Mesendoderm (in vitro differentiated cells): Measurements from ENCODE around the gene TMC8.

Experiments
- DNase-seq: peaks from one replicate; pipeline ENCODE4 v3.0.0; 2013
- H2AK5ac ChIP-seq: 2 replicates; pipeline ENCODE4 v1.6.1; 2013; ENCODE audit warnings: low read length, inconsistent platforms
- H2BK120ac ChIP-seq: 2 replicates; pipeline ENCODE4 v1.6.1; 2013; ENCODE audit warnings: low read depth, mild to moderate bottlenecking, low read length, moderate library complexity, mixed read lengths
- H2BK15ac ChIP-seq: replicated peaks from 2 replicates; pipeline ENCODE4 v1.6.1; 2013; ENCODE audit warnings: low read depth, mild to moderate bottlenecking, moderate library complexity
- H2BK5ac ChIP-seq: 2 replicates; pipeline ENCODE4 v1.6.1; 2013; ENCODE audit warnings: low read length, inconsistent platforms
- H3K18ac ChIP-seq: 2 replicates; pipeline ENCODE4 v1.6.1; 2013; ENCODE audit warnings: mild to moderate bottlenecking, low read length, mixed read lengths
- H3K23ac ChIP-seq: one replicate; pipeline ENCODE4 v1.6.1; 2013; ENCODE audit warnings: low read length
- H3K27ac ChIP-seq: 2 replicates; pipeline ENCODE4 v1.5.1; 2013; ENCODE audit warnings: low read depth, mild to moderate bottlenecking, inconsistent platforms, low read length, moderate library complexity
- H3K27me3 ChIP-seq: 2 replicates; pipeline ENCODE4 v1.6.1; 2013; ENCODE audit warnings: low read length, control low read depth, mild to moderate bottlenecking, inconsistent platforms; ENCODE audit not compliant: insufficient read depth, poor library complexity
- H3K36me3 ChIP-seq: 2 replicates; pipeline ENCODE4 v1.6.1; 2013; ENCODE audit warnings: low read length, inconsistent platforms; ENCODE audit not compliant: control insufficient read depth, insufficient read depth
- H3K4ac ChIP-seq: one replicate; pipeline ENCODE4 v1.6.1; 2013; ENCODE audit warnings: low read depth, mild to moderate bottlenecking, low read length, moderate library complexity
- H3K4me1 ChIP-seq: 2 replicates; pipeline ENCODE4 v1.6.1; 2013; ENCODE audit warnings: low read depth, low read length, inconsistent platforms; ENCODE audit not compliant: control insufficient read depth
- H3K4me2 ChIP-seq: 2 replicates; pipeline ENCODE4 v1.6.1; 2013; ENCODE audit warnings: low read length
- H3K4me3 ChIP-seq: 2 replicates; pipeline ENCODE4 v1.5.1; 2013; ENCODE audit warnings: mild to moderate bottlenecking, low read length
- H3K56ac ChIP-seq: one replicate; pipeline ENCODE4 v1.6.1; 2013; ENCODE audit warnings: low read length
- H3K79me1 ChIP-seq: 2 replicates; pipeline ENCODE4 v1.6.1; 2013; ENCODE audit warnings: low read length, inconsistent platforms
- H3K79me2 ChIP-seq: 2 replicates; pipeline ENCODE4 v1.6.1; 2013; ENCODE audit warnings: mild to moderate bottlenecking, low read length; ENCODE audit not compliant: control insufficient read depth, insufficient read depth
- H3K9ac ChIP-seq: 2 replicates; pipeline ENCODE4 v1.6.1; 2013; ENCODE audit warnings: low read length, inconsistent platforms
- H4K5ac ChIP-seq: one replicate; pipeline ENCODE4 v1.6.1; 2013; ENCODE audit warnings: low read length
- H4K8ac ChIP-seq: one replicate; pipeline ENCODE4 v1.6.1; 2013; ENCODE audit warnings: low read depth, mild to moderate bottlenecking, control low read depth, low read length, moderate library complexity
- WGBS: extraction: QIAGEN DNeasy Blood & Tissue Kit; methylation state at CpG from one replicate; pipeline ENCODE4 v1.1.7; 2013; ENCODE audit warnings: low lambda C conversion rate, missing lambda C conversion rate; ENCODE audit not compliant: insufficient coverage; ENCODE audit errors: extremely low coverage; 5-methylcytosine and 5-hydroxymethylcytosine counted together

TMC8 gene

GRCh38 chr17:78111016-78111726, 19.4 kb upstream of the TMC8 start:
- Histone ChIP-seq H4K8ac (no peak overlapping the region), H3K4me2 (no peak overlapping the region), H3K79me1 (peaks cover 1% of the 10 kb centered on the region), H3K23ac (no peak overlapping the region), H3K4me1 (no peaks in the 10 kb centered on the region), H3K79me2 (no peaks in the 10 kb centered on the region), H3K56ac (no peak overlapping the region), H3K27ac (no peak overlapping the region), H2AK5ac (no peak overlapping the region), H4K5ac (no peak overlapping the region), H3K36me3 (peaks cover 9% of the 10 kb centered on the region), H3K4ac (no peak overlapping the region), H2BK120ac (no peak overlapping the region), H3K9ac (no peak overlapping the region), H3K4me3 (no peak overlapping the region), H2BK5ac (no peak overlapping the region), H3K18ac (no peak overlapping the region), H3K27me3 (no peaks in the 10 kb centered on the region), H2BK15ac (no peak overlapping the region)
- WGBS = no CpG with 5 or more reads among the region's 19 CpGs
- DNase-seq = no peak

- no peak overlapping the region for H2BK5ac ChIP-seq
- H3K4me2 ChIP-seq = no peak overlapping the region
- H3K79me2 ChIP-seq = no peaks in the 10 kb centered on the region
Observed at GRCh38 chr17:78111727-78112517, 18.6 kb upstream of the TMC8 start.

GRCh38 chr17:78112518-78113471, 17.8 kb upstream of the TMC8 start:
- no peak overlapping the region for H3K4me3 ChIP-seq
- H3K23ac ChIP-seq = no peak overlapping the region
- peak overlapping the region; percentile 22 for H3K56ac ChIP-seq
- no peak overlapping the region for H3K4ac ChIP-seq
- no peak overlapping the region for H2BK5ac ChIP-seq
- H2BK15ac ChIP-seq = no peak overlapping the region
- no peaks in the 10 kb centered on the region for H3K4me1 ChIP-seq
- peaks cover 9% of the 10 kb centered on the region for H3K36me3 ChIP-seq
- H3K27ac ChIP-seq = no peak overlapping the region
- no peaks in the 10 kb centered on the region for H3K79me2 ChIP-seq
- no peak overlapping the region for H4K8ac ChIP-seq
- DNase-seq = peak; percentile 74
- no peak overlapping the region for H2BK120ac ChIP-seq
- H3K4me2 ChIP-seq = no peak overlapping the region
- peaks cover 1% of the 10 kb centered on the region for H3K79me1 ChIP-seq
- H3K27me3 ChIP-seq = no peaks in the 10 kb centered on the region
- H3K9ac ChIP-seq = no peak overlapping the region
- no peak overlapping the region for H3K18ac ChIP-seq
- no peak overlapping the region for H4K5ac ChIP-seq
- H2AK5ac ChIP-seq = no peak overlapping the region
- no CpG with 5 or more reads among the region's 33 CpGs for WGBS

More at GRCh38 chr17:78111727-78112517, 18.6 kb upstream of the TMC8 start:
- Histone ChIP-seq H3K4me3 (no peak overlapping the region), H3K18ac (no peak overlapping the region), H3K79me1 (peaks cover 1% of the 10 kb centered on the region), H4K5ac (no peak overlapping the region), H3K9ac (no peak overlapping the region), H3K23ac (no peak overlapping the region), H3K27me3 (no peaks in the 10 kb centered on the region), H3K4me1 (no peaks in the 10 kb centered on the region), H2AK5ac (no peak overlapping the region), H3K36me3 (peaks cover 9% of the 10 kb centered on the region), H3K27ac (no peak overlapping the region), H3K4ac (no peak overlapping the region), H2BK15ac (no peak overlapping the region), H2BK120ac (no peak overlapping the region), H3K56ac (no peak overlapping the region), H4K8ac (no peak overlapping the region)
- WGBS = no CpG with 5 or more reads among the region's 28 CpGs
- no peak for DNase-seq

- H3K27me3 ChIP-seq = no peaks in the 10 kb centered on the region
- no peaks in the 10 kb centered on the region for H3K4me1 ChIP-seq
- no peak overlapping the region for H2BK15ac ChIP-seq
- no peak overlapping the region for H3K4ac ChIP-seq
- H2BK120ac ChIP-seq = no peak overlapping the region
- WGBS = no CpG with 5 or more reads among the region's 25 CpGs
- H3K4me2 ChIP-seq = no peak overlapping the region
- DNase-seq = no peak
- H3K56ac ChIP-seq = no peak overlapping the region
- H3K18ac ChIP-seq = no peak overlapping the region
- H4K8ac ChIP-seq = no peak overlapping the region
- H3K27ac ChIP-seq = no peak overlapping the region
- peaks cover 1% of the 10 kb centered on the region for H3K79me1 ChIP-seq
- no peak overlapping the region for H4K5ac ChIP-seq
- H3K79me2 ChIP-seq = no peaks in the 10 kb centered on the region
- no peak overlapping the region for H2AK5ac ChIP-seq
- H3K9ac ChIP-seq = no peak overlapping the region
- no peak overlapping the region for H3K4me3 ChIP-seq
- H3K36me3 ChIP-seq = peaks cover 11% of the 10 kb centered on the region
- H2BK5ac ChIP-seq = no peak overlapping the region
- no peak overlapping the region for H3K23ac ChIP-seq
Observed at GRCh38 chr17:78113804-78114785, 16.5 kb upstream of the TMC8 start.
